ENCODE measurements around the gene CCDC85B. TPM values are rescaled to one million over a fixed set of nuclear protein-coding genes. Genes with fewer than 3 reads are reported as not detected.

CCDC85B gene
- total RNA-seq, 1 experiment from 2014 or later, result 85.4 TPM

DNA sequence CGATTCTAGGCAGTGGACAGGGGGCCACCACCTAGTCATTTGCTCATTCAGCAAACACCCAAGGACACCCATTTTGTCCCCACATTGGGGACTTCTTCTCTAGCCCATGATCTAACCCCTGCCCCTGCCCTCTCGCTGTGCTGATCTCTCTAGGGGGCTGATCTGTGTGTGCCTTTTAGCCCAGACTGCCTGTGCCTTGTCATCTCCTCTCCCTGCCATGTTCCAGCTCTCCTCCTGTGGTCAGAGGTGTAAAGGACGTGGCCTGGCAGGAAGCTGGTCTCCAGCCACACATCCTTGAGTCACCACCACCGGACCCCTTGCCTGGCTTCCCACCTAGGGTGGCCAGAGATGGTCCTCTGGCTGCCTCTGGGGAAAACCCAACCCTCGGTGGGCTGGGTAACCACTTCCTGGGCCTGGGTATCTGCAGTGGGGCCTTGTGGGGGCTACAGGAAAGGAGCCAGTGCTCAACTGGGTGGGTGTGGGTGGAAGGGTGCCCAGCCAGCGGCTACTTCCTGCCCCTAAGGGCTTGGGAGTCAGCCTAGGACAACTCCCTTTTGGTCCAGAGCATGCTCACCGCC is 9.5 kb upstream of the CCDC85B start:
- POLR2A ChIA-PET, result interaction anchor here (0.7 kb wide), 1 partner anchor 135 kb away, joined by 5 read pairs; no protein-coding TSS in a partner anchor
- DNase-seq (ENCODE audit: low read depth, low spot score), result no peak
- Histone ChIP-seq H3K27ac (ENCODE audit: low read length) (no peak overlapping the region), H3K27me3 (ENCODE audit: control insufficient read depth, insufficient read depth, low read length) (no peaks in the 10 kb centered on the region), H3K4me3 (ENCODE audit: low read depth in 2 of 2, low read length in 2 of 2) (no peak overlapping the region), H3K4me1 (ENCODE audit: control insufficient read depth, insufficient read depth, low read length) (peaks cover 6% of the 10 kb centered on the region), H3K36me3 (ENCODE audit: control insufficient read depth, insufficient read depth, low read length) (peaks cover 4% of the 10 kb centered on the region; the same call in 1 of the 2 replicates), H3K9me3 (ENCODE audit: control insufficient read depth, insufficient read depth, low read depth, low read length) (no peaks in the 10 kb centered on the region)
- CTCF ChIA-PET, result no interaction called here
- intact Hi-C loops (cut with micrococcal nuclease; ENCODE audit: unreplicated experiment), result no loop called here
- ATAC-seq, result 0 out of 2 replicates have a peak, but pooled peaks have one; percentile 11
- no TSS peak for BruUV-seq (replicated peaks)
- in situ Hi-C loops (cut with HindIII; ENCODE audit: low pct_unique_long_range_greater_than_20kb, low sequenced_read_pairs), result no loop called here
- TF ChIP-seq SIN3A (IDR thresholded peaks at IDR 0.05; ENCODE audit: borderline replicate concordance, insufficient read depth, low read depth, low read length) (no peak), POLR2AphosphoS5 (IDR thresholded peaks at IDR 0.05; ENCODE audit: low read depth, low read length) (0 out of 2 replicates have a peak, but pooled peaks have one; percentile 15)
- TF ChIP-seq, protein P1, sequence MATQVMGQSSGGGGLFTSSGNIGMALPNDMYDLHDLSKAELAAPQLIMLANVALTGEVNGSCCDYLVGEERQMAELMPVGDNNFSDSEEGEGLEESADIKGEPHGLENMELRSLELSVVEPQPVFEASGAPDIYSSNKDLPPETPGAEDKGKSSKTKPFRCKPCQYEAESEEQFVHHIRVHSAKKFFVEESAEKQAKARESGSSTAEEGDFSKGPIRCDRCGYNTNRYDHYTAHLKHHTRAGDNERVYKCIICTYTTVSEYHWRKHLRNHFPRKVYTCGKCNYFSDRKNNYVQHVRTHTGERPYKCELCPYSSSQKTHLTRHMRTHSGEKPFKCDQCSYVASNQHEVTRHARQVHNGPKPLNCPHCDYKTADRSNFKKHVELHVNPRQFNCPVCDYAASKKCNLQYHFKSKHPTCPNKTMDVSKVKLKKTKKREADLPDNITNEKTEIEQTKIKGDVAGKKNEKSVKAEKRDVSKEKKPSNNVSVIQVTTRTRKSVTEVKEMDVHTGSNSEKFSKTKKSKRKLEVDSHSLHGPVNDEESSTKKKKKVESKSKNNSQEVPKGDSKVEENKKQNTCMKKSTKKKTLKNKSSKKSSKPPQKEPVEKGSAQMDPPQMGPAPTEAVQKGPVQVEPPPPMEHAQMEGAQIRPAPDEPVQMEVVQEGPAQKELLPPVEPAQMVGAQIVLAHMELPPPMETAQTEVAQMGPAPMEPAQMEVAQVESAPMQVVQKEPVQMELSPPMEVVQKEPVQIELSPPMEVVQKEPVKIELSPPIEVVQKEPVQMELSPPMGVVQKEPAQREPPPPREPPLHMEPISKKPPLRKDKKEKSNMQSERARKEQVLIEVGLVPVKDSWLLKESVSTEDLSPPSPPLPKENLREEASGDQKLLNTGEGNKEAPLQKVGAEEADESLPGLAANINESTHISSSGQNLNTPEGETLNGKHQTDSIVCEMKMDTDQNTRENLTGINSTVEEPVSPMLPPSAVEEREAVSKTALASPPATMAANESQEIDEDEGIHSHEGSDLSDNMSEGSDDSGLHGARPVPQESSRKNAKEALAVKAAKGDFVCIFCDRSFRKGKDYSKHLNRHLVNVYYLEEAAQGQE (IDR thresholded peaks at IDR 0.05; ENCODE audit: insufficient read depth in 1 of 2, low read depth in 2 of 2, low read length in 1 of 2), result no peak
- TF ChIP-seq, protein P2, sequence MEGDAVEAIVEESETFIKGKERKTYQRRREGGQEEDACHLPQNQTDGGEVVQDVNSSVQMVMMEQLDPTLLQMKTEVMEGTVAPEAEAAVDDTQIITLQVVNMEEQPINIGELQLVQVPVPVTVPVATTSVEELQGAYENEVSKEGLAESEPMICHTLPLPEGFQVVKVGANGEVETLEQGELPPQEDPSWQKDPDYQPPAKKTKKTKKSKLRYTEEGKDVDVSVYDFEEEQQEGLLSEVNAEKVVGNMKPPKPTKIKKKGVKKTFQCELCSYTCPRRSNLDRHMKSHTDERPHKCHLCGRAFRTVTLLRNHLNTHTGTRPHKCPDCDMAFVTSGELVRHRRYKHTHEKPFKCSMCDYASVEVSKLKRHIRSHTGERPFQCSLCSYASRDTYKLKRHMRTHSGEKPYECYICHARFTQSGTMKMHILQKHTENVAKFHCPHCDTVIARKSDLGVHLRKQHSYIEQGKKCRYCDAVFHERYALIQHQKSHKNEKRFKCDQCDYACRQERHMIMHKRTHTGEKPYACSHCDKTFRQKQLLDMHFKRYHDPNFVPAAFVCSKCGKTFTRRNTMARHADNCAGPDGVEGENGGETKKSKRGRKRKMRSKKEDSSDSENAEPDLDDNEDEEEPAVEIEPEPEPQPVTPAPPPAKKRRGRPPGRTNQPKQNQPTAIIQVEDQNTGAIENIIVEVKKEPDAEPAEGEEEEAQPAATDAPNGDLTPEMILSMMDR (IDR thresholded peaks at IDR 0.05), result no peak

DNA sequence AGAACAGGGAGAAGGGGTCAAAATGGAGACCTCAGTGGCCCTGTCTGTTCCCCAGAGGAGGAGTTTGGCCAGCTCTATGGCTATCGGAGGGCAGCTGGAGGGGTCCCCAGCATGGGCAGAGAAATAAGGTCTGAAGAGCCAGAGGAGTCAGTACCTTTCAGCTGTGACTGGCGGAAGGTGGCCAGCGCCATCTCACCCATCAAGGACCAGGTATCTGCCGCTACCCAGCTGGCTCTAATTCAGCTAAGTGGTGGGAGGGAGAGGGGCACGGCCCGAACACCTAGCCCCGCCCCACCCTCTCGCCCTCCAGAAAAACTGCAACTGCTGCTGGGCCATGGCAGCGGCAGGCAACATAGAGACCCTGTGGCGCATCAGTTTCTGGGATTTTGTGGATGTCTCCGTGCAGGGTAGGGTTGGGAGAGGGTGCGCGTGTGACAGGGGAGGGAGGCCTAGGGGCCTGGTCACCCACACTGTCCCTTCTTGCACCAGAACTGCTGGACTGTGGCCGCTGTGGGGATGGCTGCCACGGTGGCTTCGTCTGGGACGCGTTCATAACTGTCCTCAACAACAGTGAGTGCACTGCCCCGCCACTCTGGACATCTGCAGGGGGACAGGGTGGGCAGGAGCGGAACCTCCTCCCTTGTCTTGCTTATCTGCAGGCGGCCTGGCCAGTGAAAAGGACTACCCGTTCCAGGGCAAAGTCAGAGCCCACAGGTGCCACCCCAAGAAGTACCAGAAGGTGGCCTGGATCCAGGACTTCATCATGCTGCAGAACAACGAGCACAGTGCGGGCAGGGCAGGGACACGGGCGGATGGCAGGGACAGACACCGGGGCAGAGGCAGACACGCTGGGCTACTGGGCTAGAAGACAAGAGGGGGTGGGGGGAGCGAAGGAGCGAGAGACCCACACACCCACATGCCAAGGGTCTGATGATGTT is 8.1 kb upstream of the CCDC85B start:
- intact Hi-C loops (cut with micrococcal nuclease; ENCODE audit: unreplicated experiment) (no loop called here), in situ Hi-C loops (cut with HindIII; ENCODE audit: low pct_unique_long_range_greater_than_20kb, low sequenced_read_pairs) (no loop called here)
- no peak overlapping the region for H3K27ac ChIP-seq (ENCODE audit: low read length)
- ChIA-PET CTCF (no interaction called here), POLR2A (interaction anchor here (0.5 kb wide), 1 partner anchor 107 kb away, joined by 6 read pairs; no protein-coding TSS in a partner anchor)
- DNase-seq (ENCODE audit: low read depth, low spot score) (no peak), ATAC-seq (no peak)
- H3K36me3 ChIP-seq (ENCODE audit: control insufficient read depth, insufficient read depth, low read length), result peaks cover 4% of the 10 kb centered on the region; the same call in 1 of the 2 replicates
- H3K27me3 ChIP-seq (ENCODE audit: control insufficient read depth, insufficient read depth, low read length), result no peaks in the 10 kb centered on the region
- TF ChIP-seq, protein P2 (IDR thresholded peaks at IDR 0.05), result no peak
- TF ChIP-seq SIN3A (IDR thresholded peaks at IDR 0.05; ENCODE audit: borderline replicate concordance, insufficient read depth, low read depth, low read length) (no peak), TCF7L2 (IDR thresholded peaks at IDR 0.05; ENCODE audit: low read depth, low read length) (no peak)
- TF ChIP-seq, protein P1 (IDR thresholded peaks at IDR 0.05; ENCODE audit: insufficient read depth in 1 of 2, low read depth in 2 of 2, low read length in 1 of 2), result no peak
- no peaks in the 10 kb centered on the region for H3K9me3 ChIP-seq (ENCODE audit: control insufficient read depth, insufficient read depth, low read depth, low read length)
- no peak overlapping the region for H3K4me3 ChIP-seq (ENCODE audit: low read depth in 2 of 2, low read length in 2 of 2)
- peaks cover 20% of the 10 kb centered on the region for H3K4me1 ChIP-seq (ENCODE audit: control insufficient read depth, insufficient read depth, low read length)
- BruUV-seq (replicated peaks), result no TSS peak

All from Panc1 (cell line).